Measurements from ENCODE around the gene SLC4A8. TPM values are rescaled to one million over a fixed set of nuclear protein-coding genes. Genes with fewer than 3 reads are reported as not detected.

The SLC4A8 gene
- total and polyA plus RNA-seq, 4 donors, result 1.1 to 12.2 (median 3.0) TPM

- 88 to 90% methylated on average over 9 of the region's 9 CpGs for WGBS, 2 donors
- H3K27me3 ChIP-seq (ENCODE audit: control insufficient read depth in 3 of 3, insufficient read depth in 3 of 3, low read length in 2 of 3), result no peaks in the 10 kb centered on the region
- DNase-seq, result peak in 1 of 3 donors; percentile 10
- peaks cover 0 to 2% (median 0%) of the 10 kb centered on the region in 4 donors for H3K9me3 ChIP-seq (ENCODE audit: control insufficient read depth in 4 of 4, insufficient read depth in 3 of 4, low read length in 3 of 4)
- no peaks in the 10 kb centered on the region for H3K36me3 ChIP-seq (ENCODE audit: control insufficient read depth in 4 of 4, insufficient read depth in 4 of 4, low read length in 4 of 4)
- no peak for ATAC-seq (ENCODE audit: insufficient read depth, low FRiP score)
- H3K9ac ChIP-seq (ENCODE audit: insufficient read depth in 1 of 2, low read length in 2 of 2), result no peak overlapping the region
- H3K4me3 ChIP-seq, result no peak overlapping the region
- H3K27ac ChIP-seq (ENCODE audit: low read depth in 1 of 2, low read length in 1 of 2), result no peak overlapping the region
- TF ChIP-seq, protein P1, sequence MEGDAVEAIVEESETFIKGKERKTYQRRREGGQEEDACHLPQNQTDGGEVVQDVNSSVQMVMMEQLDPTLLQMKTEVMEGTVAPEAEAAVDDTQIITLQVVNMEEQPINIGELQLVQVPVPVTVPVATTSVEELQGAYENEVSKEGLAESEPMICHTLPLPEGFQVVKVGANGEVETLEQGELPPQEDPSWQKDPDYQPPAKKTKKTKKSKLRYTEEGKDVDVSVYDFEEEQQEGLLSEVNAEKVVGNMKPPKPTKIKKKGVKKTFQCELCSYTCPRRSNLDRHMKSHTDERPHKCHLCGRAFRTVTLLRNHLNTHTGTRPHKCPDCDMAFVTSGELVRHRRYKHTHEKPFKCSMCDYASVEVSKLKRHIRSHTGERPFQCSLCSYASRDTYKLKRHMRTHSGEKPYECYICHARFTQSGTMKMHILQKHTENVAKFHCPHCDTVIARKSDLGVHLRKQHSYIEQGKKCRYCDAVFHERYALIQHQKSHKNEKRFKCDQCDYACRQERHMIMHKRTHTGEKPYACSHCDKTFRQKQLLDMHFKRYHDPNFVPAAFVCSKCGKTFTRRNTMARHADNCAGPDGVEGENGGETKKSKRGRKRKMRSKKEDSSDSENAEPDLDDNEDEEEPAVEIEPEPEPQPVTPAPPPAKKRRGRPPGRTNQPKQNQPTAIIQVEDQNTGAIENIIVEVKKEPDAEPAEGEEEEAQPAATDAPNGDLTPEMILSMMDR (IDR thresholded peaks at IDR 0.05; ENCODE audit: control extremely low read depth, extremely low read depth), result no peak
- peaks cover 0 to 2% (median 0%) of the 10 kb centered on the region in 5 donors for H3K4me1 ChIP-seq (ENCODE audit: control insufficient read depth in 5 of 5, insufficient read depth in 5 of 5, low read length in 5 of 5)
These were observed 97.1 kb downstream of the SLC4A8 start for GRCh38 chr12:51521554-51522276.

DNA sequence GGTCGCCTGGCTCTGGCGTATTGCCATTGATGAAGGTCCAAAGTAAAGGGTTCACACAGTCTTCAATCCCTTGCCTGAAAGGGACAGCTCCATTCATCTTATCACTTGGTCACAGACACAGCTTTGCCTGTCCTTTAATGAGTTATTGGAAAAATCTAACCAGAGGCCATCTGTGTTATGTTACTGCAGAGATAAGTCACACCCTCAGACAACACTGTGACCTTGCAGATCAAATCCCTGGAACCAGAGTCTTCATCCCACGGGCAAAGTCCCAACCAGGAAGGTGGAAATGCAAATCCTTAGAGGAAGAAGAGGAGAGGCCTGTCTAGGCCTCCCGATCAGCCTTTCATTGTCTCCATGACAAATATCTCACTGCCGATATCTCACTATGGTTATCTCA, 98.1 kb downstream of the SLC4A8 start:
- Histone ChIP-seq H3K9me3 (ENCODE audit: control insufficient read depth in 4 of 4, insufficient read depth in 3 of 4, low read length in 3 of 4) (peaks cover 0 to 2% (median 0%) of the 10 kb centered on the region in 4 donors), H3K36me3 (ENCODE audit: control insufficient read depth in 4 of 4, insufficient read depth in 4 of 4, low read length in 4 of 4) (no peaks in the 10 kb centered on the region), H3K27ac (ENCODE audit: low read depth in 1 of 2, low read length in 1 of 2) (no peak overlapping the region), H3K4me3 (no peak overlapping the region), H3K27me3 (ENCODE audit: control insufficient read depth in 3 of 3, insufficient read depth in 3 of 3, low read length in 2 of 3) (no peaks in the 10 kb centered on the region), H3K9ac (ENCODE audit: insufficient read depth in 1 of 2, low read length in 2 of 2) (no peak overlapping the region), H3K4me1 (ENCODE audit: control insufficient read depth in 5 of 5, insufficient read depth in 5 of 5, low read length in 5 of 5) (peaks cover 0 to 2% (median 0%) of the 10 kb centered on the region in 5 donors)
- TF ChIP-seq, protein P1 (IDR thresholded peaks at IDR 0.05; ENCODE audit: control extremely low read depth, extremely low read depth), result no peak
- DNase-seq, result no peak
- 80 to 86% methylated on average over 5 of the region's 5 CpGs for WGBS, 2 donors
- ATAC-seq (ENCODE audit: insufficient read depth, low FRiP score), result no peak

GRCh38 chr12:51524386-51524901, 99.8 kb downstream of the SLC4A8 start:
- Histone ChIP-seq H3K27me3 (ENCODE audit: control insufficient read depth in 3 of 3, insufficient read depth in 3 of 3, low read length in 2 of 3) (no peaks in the 10 kb centered on the region), H3K9me3 (ENCODE audit: control insufficient read depth in 4 of 4, insufficient read depth in 3 of 4, low read length in 3 of 4) (peaks cover 0 to 2% (median 0%) of the 10 kb centered on the region in 4 donors), H3K27ac (ENCODE audit: low read depth in 1 of 2, low read length in 1 of 2) (no peak overlapping the region), H3K4me3 (no peak overlapping the region), H3K4me1 (ENCODE audit: control insufficient read depth in 5 of 5, insufficient read depth in 5 of 5, low read length in 5 of 5) (peaks cover 0 to 2% (median 0%) of the 10 kb centered on the region in 5 donors), H3K36me3 (ENCODE audit: control insufficient read depth in 4 of 4, insufficient read depth in 4 of 4, low read length in 4 of 4) (no peaks in the 10 kb centered on the region), H3K9ac (ENCODE audit: insufficient read depth in 1 of 2, low read length in 2 of 2) (no peak overlapping the region)
- 76 to 81% methylated on average over 6 of the region's 6 CpGs for WGBS, 2 donors
- TF ChIP-seq, protein P1 (IDR thresholded peaks at IDR 0.05; ENCODE audit: control extremely low read depth, extremely low read depth), result no peak
- ATAC-seq (ENCODE audit: insufficient read depth, low FRiP score), result no peak
- DNase-seq, result no peak

Data from lung (tissue), 12 donors.